Measurements from ENCODE around the gene METTL2B.

DNA sequence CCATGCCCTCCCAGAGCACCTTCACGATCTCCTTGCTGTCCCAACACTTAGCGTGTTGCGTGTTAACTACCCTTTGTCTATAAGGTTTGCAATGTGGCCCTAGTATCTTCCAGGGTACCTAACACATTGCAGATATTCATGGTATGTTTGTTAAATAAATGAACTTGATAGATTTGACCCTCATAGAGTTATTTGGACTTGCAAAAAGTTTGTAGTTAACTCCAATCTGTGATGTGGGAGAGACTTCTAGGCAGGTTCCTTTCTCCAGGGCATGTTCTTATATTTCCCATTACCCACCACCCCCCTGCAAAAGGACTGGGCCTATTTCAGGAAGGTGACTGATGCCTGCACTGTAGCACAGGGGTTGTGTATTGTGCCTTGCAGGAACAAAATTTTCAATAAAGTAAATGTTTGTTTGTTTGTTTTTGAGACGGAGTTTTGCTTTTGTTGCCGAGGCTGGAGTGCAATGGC lies 20.3 kb upstream of the METTL2B start:
- TF ChIP-seq, protein P1, sequence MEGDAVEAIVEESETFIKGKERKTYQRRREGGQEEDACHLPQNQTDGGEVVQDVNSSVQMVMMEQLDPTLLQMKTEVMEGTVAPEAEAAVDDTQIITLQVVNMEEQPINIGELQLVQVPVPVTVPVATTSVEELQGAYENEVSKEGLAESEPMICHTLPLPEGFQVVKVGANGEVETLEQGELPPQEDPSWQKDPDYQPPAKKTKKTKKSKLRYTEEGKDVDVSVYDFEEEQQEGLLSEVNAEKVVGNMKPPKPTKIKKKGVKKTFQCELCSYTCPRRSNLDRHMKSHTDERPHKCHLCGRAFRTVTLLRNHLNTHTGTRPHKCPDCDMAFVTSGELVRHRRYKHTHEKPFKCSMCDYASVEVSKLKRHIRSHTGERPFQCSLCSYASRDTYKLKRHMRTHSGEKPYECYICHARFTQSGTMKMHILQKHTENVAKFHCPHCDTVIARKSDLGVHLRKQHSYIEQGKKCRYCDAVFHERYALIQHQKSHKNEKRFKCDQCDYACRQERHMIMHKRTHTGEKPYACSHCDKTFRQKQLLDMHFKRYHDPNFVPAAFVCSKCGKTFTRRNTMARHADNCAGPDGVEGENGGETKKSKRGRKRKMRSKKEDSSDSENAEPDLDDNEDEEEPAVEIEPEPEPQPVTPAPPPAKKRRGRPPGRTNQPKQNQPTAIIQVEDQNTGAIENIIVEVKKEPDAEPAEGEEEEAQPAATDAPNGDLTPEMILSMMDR (conservative IDR thresholded peaks at IDR 0.05; ENCODE audit: low read length): no peak
- TF ChIP-seq EZH2phosphoT487 (IDR thresholded peaks at IDR 0.05; ENCODE audit: borderline replicate concordance, low read depth, low read length): no peak
